HG02759 (cell line): Measurements from ENCODE around the gene TBC1D24.
A peak's percentile ranks its signal among the peaks of the same experiment; 100 is the strongest.

Experiments
- ATAC-seq: cut with Tn5 transposase; IDR thresholded peaks from one replicate; pipeline ENCODE4 v1.9.1; 2021; ENCODE audit warnings: mild to moderate bottlenecking, moderate library complexity; ENCODE audit not compliant: unreplicated experiment

TBC1D24 gene

DNA sequence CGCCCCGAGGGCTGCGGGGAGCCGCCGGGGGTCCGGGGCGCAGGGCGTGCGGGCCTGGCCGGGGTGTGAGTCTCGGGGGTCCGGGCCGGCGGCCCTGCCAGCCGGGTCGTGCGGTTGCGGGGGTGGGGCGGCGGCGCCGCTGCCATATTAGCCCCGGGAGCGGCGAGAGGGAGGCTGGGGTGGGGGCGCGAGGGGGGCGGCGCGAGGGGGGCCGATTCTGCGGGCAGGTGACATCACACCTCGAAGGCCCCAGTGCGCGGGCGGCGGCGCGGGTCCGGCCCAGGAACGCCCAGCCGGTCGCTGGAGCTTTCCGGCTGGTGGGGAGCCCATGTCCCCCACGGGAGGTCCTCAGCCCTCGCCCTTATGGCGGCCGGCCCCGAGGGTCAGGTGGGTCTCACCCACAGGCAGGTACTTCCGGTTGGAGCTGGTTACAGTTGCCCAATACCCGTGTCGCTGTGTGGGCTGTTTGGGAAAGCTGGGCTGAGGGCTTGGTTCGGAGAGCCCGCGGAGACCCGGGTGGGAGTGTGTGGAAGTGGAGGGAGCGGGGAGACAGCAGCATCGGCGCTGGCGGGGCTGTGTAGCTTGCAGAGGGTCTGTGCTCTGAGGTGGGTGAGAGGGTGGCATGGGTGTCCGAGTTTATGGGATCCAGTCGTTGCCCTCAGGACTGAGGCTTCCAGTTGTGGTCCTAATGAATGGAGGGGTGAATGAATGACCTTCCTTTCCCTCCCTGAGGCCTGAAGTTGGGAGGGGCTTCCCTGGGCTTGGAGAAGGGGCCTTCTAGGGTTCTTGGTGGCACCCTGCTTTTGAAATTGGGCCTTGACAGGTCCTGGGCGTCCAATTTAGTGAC is 39.6 kb downstream of the TBC1D24 start:
- no peak for ATAC-seq

DNA sequence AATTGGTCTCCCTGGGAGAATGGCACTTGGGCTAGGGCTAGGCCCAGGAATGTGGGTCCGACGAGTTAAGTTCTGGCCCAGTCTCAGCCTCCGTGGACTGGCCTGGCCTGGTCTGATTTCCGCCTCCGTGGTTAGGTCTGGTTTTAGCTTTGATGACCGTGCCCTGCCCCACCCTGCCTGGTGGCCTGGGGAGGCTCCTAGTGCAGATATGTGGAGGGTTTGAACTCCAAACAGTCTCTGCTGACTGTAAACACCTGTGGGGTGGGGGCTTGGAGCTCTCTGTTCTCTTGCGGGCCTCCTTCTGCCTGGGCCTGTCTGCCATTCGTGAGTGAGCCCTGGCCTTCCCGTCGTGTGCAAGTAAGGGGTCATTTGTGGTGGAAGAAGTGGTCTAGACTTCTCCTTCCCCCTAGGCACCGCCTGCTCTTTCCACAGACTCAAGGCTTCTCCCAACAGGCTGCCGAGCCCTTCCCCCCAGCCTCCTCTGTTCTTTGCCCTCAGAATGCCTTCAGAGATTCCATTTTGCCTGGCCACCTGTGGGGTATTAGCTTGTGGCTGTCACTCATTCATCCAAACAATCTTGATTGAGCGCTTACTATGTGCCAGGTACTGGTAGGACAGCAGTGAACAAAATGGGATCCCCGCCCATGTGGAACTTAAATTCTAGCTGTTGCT is 40.4 kb downstream of the TBC1D24 start:
- no peak for ATAC-seq

DNA sequence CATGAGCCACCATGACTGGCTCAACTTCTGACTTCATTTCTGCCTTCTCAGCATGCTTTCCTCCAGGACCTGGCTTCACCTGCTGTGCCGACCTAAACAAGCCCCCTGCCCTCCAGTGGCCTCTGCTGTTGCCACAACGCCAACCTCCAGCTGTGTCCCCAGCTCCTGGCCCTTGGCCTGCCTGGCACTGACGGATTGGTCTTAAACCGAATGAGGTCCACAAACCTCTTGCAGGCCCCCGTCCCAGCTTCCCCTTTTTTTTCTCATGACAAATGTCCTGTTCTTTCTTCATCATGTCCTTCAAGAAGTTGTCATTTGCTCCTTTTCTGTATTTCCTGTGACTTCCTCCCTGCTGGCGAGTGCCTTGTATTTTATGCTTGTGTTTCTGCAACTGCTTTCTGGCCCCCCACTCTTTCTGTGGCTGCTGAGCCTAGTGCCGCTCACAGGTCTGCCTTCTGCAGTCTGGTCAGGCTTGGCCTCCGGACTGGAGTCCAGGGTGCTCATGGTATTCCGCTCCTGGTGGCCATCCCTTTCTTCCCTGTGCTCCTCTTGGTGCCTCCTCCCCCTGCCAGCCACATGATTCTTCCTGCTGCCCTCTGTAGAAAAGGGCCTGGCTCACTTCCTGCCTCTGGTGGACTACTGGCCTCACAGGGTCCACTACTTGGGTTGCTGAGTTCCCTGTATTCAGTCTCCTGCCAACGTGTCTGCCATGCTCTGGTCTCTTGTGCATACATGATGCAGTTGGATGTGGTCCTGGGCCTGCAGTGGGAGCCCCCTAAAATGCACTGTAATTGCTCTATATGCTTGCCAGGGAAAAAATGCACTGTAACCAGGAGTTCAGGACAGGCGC is 41.7 kb downstream of the TBC1D24 start:
- ATAC-seq = no peak

DNA sequence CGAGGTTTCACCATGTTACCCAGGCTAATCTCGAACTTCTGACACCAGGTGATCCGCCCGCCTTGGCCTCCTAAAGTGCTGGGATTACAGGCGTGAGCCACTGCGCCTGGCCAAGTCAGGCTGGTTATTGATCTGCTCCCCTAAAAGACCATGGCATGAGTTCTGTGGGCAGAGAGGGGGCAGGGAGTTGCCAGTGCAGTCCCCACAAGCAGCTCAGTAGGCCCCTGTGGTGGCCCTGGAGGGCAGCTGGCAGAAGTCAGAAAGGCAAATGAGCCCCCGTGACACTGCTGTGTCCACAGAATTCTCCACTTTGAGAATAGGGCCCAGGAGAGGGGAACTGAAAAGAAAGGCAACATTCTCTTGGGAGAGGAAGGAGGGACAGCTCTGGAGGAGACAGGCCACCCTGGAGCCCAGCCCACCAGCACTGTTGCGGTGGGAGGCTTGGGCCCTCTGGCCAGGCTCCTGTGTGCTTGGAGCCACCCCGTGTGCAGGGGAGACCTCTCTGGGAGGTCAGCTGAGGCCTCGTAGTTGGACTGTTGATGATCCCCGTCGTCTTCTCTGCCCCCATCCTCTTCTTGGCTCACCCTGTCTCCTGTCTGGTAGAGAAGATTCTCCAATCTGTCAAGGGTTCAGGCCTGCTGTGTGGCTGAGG is 43.2 kb downstream of the TBC1D24 start:
- ATAC-seq = no peak

DNA sequence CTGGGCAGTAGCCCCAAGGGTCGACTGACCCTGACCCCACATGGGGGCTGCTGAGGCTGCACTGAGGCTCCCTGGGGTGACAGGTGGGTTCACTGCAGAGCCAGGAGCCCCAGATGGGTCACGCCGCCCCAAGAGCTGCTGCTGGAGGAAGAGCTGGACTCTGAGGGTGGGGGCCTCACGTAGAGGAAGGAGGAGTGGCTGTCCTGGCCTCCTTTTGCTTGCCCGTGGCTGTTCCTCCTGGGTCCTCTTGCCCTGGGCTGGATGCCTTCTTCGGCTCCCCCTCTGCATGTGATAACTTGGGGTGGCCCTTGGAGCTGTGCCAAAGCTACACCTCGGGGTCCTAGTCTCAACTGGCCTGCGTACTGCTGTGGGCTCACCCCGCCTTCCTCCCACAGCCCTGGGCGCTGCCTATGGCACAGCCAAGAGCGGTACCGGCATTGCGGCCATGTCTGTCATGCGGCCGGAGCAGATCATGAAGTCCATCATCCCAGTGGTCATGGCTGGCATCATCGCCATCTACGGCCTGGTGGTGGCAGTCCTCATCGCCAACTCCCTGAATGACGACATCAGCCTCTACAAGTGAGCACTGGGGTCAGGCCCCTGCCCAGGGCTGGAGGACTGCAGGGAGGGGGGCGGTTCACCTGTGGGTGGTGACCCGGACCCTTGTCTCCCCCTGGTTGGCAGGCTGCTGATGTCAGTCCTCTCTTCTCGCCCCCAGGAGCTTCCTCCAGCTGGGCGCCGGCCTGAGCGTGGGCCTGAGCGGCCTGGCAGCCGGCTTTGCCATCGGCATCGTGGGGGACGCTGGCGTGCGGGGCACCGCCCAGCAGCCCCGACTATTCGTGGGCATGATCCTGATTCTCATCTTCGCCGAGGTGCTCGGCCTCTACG is 44.1 kb downstream of the TBC1D24 start:
- no peak for ATAC-seq

DNA sequence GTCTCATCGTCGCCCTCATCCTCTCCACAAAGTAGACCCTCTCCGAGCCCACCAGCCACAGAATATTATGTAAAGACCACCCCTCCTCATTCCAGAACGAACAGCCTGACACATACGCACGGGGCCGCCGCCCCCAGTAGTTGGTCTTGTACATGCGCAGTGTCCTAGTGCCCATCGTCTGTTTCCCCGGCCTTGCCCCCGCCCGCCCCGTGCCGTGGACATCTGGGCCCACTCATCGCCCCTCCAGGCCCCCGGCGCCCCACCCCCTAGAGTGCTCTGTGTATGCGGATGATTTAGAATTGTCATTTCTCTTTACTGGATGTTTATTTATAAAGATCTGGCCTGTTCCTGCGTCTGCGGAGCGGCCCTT is 44.8 kb downstream of the TBC1D24 start:
- no peak for ATAC-seq

DNA sequence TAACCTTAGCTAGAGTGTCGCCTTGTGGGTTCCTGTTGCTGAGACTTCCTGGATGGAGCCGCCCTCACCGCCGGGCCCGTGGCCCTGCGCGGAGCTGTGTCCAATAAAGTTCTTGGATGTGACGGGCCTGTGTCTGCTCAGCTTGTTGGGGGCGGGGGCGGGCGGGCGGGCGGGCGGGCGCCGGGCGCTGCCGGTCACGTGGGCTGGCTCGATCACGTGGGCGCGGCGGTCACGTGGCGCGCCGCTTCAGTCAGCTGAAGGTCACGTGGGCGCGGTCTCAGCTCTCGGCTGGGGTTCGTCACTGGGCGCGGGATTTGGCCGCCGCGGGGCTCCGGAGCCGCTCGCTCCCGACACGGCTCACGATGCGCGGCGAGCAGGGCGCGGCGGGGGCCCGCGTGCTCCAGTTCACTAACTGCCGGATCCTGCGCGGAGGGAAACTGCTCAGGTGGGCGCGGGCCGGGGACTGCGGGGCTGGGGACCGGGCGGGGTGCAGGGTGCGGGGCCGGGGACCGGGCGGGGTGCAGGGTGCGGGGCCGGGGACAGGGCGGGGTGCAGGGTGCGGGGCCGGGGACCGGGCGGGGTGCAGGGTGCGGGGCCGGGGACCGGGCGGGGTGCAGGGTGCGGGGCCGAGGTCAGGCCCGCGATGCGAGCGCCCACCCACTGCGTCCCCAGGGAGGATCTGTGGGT is 45.3 kb downstream of the TBC1D24 start, which contains the start of gene AMDHD2:
Gene AMDHD2 (plus strand): TSS at position 275 of the 687 bp plus-strand sequence. CDS start 88 bp downstream, at position 363.
- ATAC-seq = peak; percentile 67

DNA sequence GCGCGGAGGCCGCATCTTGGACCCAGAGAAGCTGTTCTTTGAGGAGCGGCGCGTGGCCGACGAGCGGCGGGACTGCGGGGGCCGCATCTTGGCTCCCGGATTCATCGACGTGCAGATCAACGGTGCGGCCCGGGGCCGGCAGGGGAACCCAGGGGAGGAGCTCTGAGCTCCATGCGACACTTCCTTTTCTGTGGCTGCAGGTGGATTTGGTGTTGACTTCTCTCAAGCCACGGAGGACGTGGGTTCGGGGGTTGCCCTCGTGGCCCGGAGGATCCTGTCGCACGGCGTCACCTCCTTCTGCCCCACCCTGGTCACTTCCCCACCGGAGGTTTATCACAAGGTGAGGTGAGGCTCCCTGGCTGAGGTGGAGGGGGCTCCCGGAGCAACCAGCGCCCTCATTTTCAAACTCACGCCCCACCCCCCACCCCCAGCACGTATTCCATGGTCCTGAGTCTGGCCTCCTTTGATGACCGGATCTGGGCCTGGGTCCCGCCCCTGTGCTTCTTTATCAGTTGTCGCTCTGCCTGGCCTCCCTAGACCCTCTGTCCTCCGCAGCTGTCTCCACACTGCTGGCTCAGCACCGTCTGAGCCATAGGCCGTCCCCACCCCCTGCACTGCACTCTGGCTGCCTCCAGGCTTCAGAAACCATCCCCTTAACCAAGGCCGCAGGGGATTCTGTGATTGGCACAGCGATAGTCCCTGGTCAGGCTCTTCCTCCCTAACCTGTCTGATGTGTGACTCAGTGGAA is 46.0 kb downstream of the TBC1D24 start:
- ATAC-seq = peak; percentile 32

DNA sequence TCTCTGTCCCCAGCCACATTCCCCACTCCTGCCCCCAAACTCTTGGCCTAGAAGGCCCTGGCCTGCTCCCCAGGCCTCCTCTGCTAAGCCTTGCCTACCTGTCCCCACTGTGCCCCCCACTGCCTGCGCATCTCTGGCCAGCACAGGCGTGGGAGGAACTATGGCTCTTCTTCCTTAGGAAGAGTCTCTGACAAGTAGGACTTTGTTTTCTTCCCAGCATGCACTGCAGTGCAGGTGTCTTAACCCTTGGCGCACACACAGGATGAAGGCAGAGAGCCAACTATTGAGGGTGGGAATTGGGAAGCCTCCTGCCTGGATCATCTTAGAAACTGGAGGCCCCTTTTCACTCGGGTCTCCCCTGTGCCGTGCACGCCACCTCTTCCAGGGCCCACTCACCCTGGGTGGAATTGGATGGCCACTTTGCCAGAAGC is 48.9 kb downstream of the TBC1D24 start:
- ATAC-seq = no peak

DNA sequence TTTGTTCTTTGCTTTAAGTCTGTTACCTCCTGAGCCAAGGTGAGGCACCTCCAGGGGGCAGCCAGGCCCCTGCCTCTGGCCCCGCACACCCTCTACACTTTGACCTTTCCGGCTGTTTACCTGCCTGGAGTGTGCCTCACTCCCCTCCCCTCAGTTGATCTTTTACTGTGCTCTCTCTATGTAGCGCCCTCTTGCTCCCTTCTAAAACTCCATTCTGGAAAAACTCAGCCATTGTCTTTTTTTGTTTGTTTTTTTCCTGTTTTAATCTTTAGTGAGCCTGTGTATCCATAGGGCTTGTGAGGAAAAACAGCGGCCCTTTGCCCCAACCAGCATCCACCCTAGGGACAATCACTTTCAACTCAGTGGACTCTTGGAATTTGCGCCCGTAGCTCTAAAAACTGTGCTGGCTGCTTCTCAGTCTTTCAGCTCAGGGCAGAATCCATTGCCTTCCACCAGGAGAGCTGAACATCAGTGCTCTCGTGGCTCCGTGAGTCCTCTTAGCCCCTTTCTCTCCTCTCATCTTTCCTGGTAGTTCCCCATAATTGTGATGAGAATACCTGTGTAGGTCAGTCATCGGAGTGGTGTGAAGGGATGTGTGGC is 49.5 kb downstream of the TBC1D24 start:
- ATAC-seq = no peak

DNA sequence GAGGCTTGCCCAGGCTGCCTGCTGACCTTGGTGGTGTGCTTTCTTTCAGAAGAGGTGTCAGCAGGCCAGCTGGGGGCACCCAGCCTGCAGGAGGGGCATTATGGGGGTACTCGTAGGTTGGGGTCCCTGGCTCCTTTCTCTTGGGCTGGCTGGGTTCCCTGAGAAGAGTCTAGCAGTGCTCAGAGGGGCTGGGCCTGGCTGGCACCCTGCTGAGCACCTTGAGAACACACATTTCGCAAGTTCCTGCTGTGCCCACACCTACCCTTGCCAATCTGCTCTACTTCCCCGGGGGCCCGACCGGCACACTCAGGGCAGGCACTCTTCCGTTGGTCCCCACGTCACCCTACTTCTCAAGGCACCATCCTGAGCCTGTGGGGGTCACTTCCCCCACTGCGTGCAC is 51.2 kb downstream of the TBC1D24 start:
- no peak for ATAC-seq

DNA sequence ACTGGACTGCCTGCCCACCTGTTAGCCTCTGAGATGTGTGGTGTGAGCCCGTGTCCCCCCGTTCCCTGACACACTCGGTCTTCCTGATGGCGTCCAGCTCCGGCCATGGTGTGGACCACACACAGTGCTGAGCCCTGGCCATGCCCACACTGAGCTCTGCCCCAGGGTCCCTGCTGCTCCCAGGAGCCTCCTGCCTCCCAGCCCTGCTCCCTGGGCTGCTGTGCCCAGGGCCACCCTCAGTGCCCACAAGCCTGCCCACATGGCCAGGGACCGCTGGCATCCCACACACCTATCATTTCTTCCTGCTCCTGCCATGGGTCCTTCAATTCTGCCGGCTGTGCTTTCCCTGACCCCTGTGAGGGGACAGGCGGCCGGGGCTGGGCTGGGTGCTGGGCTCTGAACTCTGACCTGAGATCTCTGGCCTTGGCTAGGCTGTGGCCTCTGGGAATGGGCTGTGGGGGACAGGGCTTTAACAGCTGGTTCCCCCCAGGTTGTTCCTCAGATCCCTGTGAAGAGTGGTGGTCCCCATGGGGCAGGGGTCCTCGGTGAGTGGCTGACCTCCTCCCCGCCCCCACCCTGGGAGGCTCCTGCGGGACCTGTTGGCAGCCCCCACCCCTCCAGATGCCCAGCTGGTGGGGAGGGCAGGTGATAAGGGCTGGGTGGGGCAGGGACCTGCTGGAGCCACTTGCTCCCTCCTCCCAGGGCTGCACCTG is 52.3 kb downstream of the TBC1D24 start:
- no peak for ATAC-seq

DNA sequence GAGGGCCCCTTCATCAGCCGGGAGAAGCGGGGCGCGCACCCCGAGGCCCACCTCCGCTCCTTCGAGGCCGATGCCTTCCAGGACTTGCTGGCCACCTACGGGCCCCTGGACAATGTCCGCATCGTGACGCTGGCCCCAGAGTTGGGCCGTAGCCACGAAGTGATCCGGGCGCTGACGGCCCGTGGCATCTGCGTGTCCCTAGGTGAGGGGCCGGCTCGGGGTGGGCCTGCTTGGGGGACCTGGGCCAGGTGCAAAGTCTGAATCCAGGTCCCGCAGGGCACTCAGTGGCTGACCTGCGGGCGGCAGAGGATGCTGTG is 52.8 kb downstream of the TBC1D24 start:
- no peak for ATAC-seq

DNA sequence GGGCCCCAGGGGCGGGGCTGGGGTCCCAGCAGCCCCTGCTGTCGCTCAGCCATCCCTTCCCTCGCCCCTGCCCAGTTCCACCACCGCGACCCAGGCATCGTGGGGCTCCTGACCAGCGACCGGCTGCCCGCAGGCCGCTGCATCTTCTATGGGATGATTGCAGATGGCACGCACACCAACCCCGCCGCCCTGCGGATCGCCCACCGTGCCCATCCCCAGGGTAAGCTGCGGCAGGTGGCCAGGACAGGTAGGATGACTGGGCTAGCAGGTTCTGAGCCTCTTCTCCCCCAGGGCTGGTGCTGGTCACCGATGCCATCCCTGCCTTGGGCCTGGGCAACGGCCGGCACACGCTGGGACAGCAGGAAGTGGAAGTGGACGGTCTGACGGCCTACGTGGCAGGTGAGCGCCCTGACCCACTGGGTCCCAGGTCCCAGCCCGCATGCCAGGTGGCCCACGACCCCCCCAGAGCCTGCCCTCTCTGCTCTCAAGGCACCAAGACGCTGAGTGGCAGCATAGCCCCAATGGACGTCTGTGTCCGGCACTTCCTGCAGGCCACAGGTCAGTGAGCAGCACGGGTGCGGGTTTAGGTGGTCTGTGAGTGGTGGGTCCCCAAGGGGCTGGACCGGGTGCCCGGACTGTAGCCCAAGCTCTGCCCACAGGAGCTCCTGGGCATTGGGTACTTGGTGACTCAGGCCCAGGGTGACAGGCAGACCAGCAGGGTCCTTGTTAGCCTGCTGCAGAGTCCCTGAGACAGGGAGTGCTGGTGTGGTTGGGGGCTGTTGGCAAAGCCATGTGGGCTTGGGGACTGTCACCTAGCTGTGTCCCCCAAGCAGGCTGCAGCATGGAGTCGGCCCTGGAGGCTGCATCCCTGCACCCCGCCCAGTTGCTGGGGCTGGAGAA is 53.5 kb downstream of the TBC1D24 start:
- no peak for ATAC-seq

DNA sequence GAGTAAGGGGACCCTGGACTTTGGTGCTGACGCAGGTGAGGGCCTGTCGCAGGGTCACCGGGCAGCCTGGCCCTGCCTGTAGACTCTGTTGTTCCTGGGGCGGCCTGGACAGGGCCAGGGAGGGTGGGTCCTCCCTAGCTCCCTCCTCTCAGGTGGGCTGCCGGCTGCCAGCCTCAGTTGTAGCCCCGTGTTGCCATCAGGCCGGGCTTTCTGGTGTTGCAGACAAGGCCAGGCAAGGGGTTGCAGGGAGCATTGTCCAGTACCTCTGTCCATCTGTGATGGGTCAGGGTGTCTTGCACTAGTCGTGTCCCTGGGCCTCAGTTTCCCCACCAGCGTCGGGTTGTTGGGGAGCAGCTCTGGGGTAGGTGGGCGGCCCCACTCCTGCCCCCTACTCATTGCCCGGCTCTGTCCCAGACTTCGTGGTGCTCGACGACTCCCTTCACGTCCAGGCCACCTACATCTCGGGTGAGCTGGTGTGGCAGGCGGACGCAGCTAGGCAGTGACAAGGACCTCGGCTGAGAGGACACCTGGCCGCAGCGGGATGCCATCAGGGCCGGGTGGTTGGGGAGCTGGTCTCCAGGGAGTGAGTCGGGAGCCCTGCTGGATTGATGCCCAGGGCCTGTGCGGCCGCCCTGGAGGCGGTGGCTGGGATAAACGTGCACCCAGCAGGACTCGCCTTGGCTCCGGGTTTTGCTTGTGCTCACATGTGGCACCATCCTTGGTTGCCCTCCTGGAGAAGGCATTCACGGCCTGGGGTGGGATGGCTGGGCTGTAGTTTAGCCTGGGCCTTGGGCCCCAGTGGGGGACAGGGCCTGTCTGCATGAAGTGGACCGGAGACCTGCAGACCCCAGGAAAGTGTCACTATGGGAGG is 54.4 kb downstream of the TBC1D24 start:
- ATAC-seq = no peak
